PFSK-1 (cell line): Measurements from ENCODE around the gene ERN2.

Experiments used
- POLR2AphosphoS5 ChIP-seq: IDR thresholded peaks from 2 replicates; pipeline ENCODE4 v1.6.1; 2012; ENCODE audit warnings: low read depth, mild to moderate bottlenecking, control low read depth, low read length, moderate library complexity
- REST ChIP-seq, 2 experiments: IDR thresholded peaks; 2 replicates each; pipeline versions ENCODE4 v1.6.1 to v1.8.0; 2011 to 2012; ENCODE audit warnings: low read depth in 2 of 2, low read length in 2 of 2, control low read depth in 1 of 2, inconsistent platforms in 1 of 2, mild to moderate bottlenecking in 1 of 2, moderate library complexity in 1 of 2; ENCODE audit not compliant: insufficient read depth in 1 of 2
- SIN3A ChIP-seq: IDR thresholded peaks from 2 replicates; pipeline ENCODE4 v1.6.1; 2012; ENCODE audit warnings: mild to moderate bottlenecking, low read length, moderate library complexity, borderline replicate concordance; ENCODE audit not compliant: insufficient read depth

- TF ChIP-seq POLR2AphosphoS5 (no peak), SIN3A (no peak), REST (IDR thresholded peaks at IDR 0.05; ENCODE audit: insufficient read depth in 1 of 2, low read depth in 2 of 2, low read length in 2 of 2) (no peak)
These were observed 11.7 kb upstream of the ERN2 start for GRCh38 chr16:23724785-23725131.
